Activated CD8-positive, alpha-beta T cell treated with anti-CD3 and anti-CD28 coated beads for 36 hours (primary cell): ENCODE data around the gene PGLYRP3. TPM values are rescaled to one million over a fixed set of nuclear protein-coding genes. Genes with fewer than 3 reads are reported as not detected.

Source experiments
- ATAC-seq: fragments of 200-7000 bp; cut with Tn5 transposase; one replicate; pipeline ENCODE4 v1.10.0; 2021; ENCODE audit warnings: mild to moderate bottlenecking, moderate library complexity
- CTCF ChIA-PET: fragments of 350-600 bp; sonication (Branson Sonifier 250); formaldehyde crosslinking; loops from one replicate; lab custom pipeline; 2021; ENCODE audit warnings: antibody characterized with exemption; lab: Charles Lee
- POLR2A ChIA-PET: fragments of 350-600 bp; sonication (Branson Sonifier 250); formaldehyde crosslinking; loops from one replicate; lab custom pipeline; 2021; ENCODE audit warnings: antibody characterized with exemption; lab: Charles Lee
- DNase-seq: peaks from one replicate; pipeline ENCODE4 v3.0.0-alpha.2; 2020
- H3K27ac Mint-ChIP-seq: one replicate; pipeline ENCODE4 v1.8.0; 2021; ENCODE audit warnings: mild to moderate bottlenecking, mixed read lengths
- H3K27me3 Mint-ChIP-seq: one replicate; pipeline ENCODE4 v1.8.0; 2021; ENCODE audit warnings: mixed read lengths
- H3K36me3 Mint-ChIP-seq: one replicate; pipeline ENCODE4 v1.8.0; 2021; ENCODE audit warnings: low read depth, mixed read lengths
- H3K4me1 Mint-ChIP-seq: one replicate; pipeline ENCODE4 v1.8.0; 2021; ENCODE audit warnings: low read depth, mixed read lengths
- H3K4me3 Mint-ChIP-seq: one replicate; pipeline ENCODE4 v1.8.0; 2021; ENCODE audit warnings: mild to moderate bottlenecking, moderate library complexity, mixed read lengths
- H3K9me3 Mint-ChIP-seq: one replicate; pipeline ENCODE4 v1.8.0; 2021; ENCODE audit warnings: mixed read lengths
- CTCF ChIP-seq: fragments of 200-600 bp; IDR thresholded peaks from one replicate; pipeline ENCODE4 v1.8.0; 2022; ENCODE audit warnings: antibody characterized with exemption, mild to moderate bottlenecking
- intact Hi-C: fragments of 100-400 bp; cut with micrococcal nuclease; formaldehyde crosslinking; loops from one replicate; pipeline ENCODE4 v1.10.0; 2022
- total RNA-seq, 2 experiments: library from RNA; stranded (reverse); gene quantifications; one replicate each; pipeline ENCODE4 v1.2.3, GENCODE V29; 2021

Gene PGLYRP3
- total RNA-seq, 2 experiments from 2014 or later, result not detected

- H3K27ac Mint-ChIP-seq, result no peak overlapping the region
- TF ChIP-seq CTCF, result no peak
- ChIA-PET CTCF (interaction anchor here (1.1 to 2.4 kb wide), 4 partner anchors 13 to 137 kb away, joined by 3 to 21 read pairs (median 4); no protein-coding TSS in a partner anchor), POLR2A (no interaction called here)
- no peak for DNase-seq
- no peaks in the 10 kb centered on the region for H3K27me3 Mint-ChIP-seq
- H3K4me1 Mint-ChIP-seq, result peaks cover 5% of the 10 kb centered on the region
- ATAC-seq, result no peak
- H3K9me3 Mint-ChIP-seq, result no peaks in the 10 kb centered on the region
- no peaks in the 10 kb centered on the region for H3K36me3 Mint-ChIP-seq
- intact Hi-C loops, result no loop called here
- no peak overlapping the region for H3K4me3 Mint-ChIP-seq
These were observed 44.5 kb upstream of the PGLYRP3 start for GRCh38 chr1:153357076-153357852.

DNA sequence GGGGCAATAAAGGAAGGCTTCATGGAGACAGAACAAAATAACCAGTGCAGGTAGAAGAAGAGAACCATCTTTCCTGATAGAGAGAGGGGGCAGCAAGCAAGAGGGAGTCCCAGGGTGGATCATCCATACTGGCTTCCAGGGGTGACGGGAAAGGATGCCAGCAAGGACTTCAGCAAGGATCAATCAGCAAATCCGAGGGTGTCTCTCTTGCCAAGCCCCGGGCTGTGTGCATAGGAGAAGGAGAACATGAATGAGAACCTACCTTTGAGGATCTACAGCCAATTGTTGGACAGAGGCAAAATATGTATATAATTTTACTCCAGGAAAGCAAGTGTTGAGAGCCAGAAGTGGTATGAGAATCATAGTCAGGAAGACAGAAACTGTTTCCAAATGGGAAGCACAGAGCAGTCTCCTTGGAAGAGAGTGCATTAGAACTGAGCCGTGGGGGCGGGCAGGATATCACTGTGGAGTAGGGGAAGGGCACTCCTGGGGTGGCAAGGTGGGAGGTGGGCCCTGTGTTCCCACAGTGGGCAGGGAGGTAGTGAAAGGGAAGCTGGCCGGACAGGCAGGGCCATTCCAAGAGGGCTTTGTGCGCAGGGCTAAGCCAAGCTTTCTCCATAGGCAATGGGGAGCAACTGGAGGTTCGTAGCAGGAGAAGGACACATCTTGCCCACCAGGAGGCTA lies 43.8 kb upstream of the PGLYRP3 start:
- ChIA-PET POLR2A (no interaction called here), CTCF (interaction anchor here (1.0 to 5.7 kb wide), 6 partner anchors 13 to 140 kb away, joined by 3 to 123 read pairs (median 14); partner anchors contain the start of gene S100A8)
- no peaks in the 10 kb centered on the region for H3K36me3 Mint-ChIP-seq
- no peak for ATAC-seq
- peaks cover 5% of the 10 kb centered on the region for H3K4me1 Mint-ChIP-seq
- TF ChIP-seq CTCF, result no peak
- no peaks in the 10 kb centered on the region for H3K27me3 Mint-ChIP-seq
- H3K27ac Mint-ChIP-seq, result no peak overlapping the region
- no peak overlapping the region for H3K4me3 Mint-ChIP-seq
- no peaks in the 10 kb centered on the region for H3K9me3 Mint-ChIP-seq
- no peak for DNase-seq
- intact Hi-C loops, result no loop called here

GRCh38 chr1:153355445-153356071 lies 42.8 kb upstream of the PGLYRP3 start:
- no peak overlapping the region for H3K4me3 Mint-ChIP-seq
- TF ChIP-seq CTCF, result peak; percentile 50
- H3K4me1 Mint-ChIP-seq, result peaks cover 5% of the 10 kb centered on the region
- H3K27me3 Mint-ChIP-seq, result peaks cover 4% of the 10 kb centered on the region
- no peaks in the 10 kb centered on the region for H3K36me3 Mint-ChIP-seq
- no peaks in the 10 kb centered on the region for H3K9me3 Mint-ChIP-seq
- ATAC-seq (peak; percentile 82), DNase-seq (peak; percentile 63)
- POLR2A ChIA-PET, result no interaction called here
- H3K27ac Mint-ChIP-seq, result no peak overlapping the region
- CTCF ChIA-PET, result interaction anchor here (0.6 to 5.7 kb wide), 11 partner anchors 9 to 146 kb away, joined by 3 to 123 read pairs (median 3); partner anchors contain the start of gene S100A8
- intact Hi-C loops, result no loop called here

GRCh38 chr1:153354515-153355193 lies 41.9 kb upstream of the PGLYRP3 start:
- Mint-ChIP-seq H3K27me3 (peaks cover 4% of the 10 kb centered on the region), H3K4me1 (peaks cover 5% of the 10 kb centered on the region), H3K27ac (no peak overlapping the region), H3K36me3 (no peaks in the 10 kb centered on the region), H3K9me3 (no peaks in the 10 kb centered on the region), H3K4me3 (no peak overlapping the region)
- ATAC-seq (no peak), DNase-seq (no peak)
- no peak for TF ChIP-seq CTCF
- intact Hi-C loops, result loop anchor here (5.0 kb wide), 2 partner anchors 48 to 138 kb away; no protein-coding TSS in a partner anchor
- POLR2A ChIA-PET, result no interaction called here
- CTCF ChIA-PET, result interaction anchor here (0.6 to 5.7 kb wide), 12 partner anchors 10 to 156 kb away, joined by 3 to 123 read pairs (median 4); no protein-coding TSS in a partner anchor
